Tibial nerve (tissue), 3 donors: ENCODE data around the gene WFDC1.

Source experiments
- POLR2A ChIP-seq, 2 donors: fragments of 450-650 bp; IDR thresholded peaks; one replicate each; pipeline ENCODE4 v1.6.1; 2017; ENCODE audit warnings: antibody characterized with exemption in 2 of 2, mild to moderate bottlenecking in 2 of 2, moderate library complexity in 2 of 2
- TF ChIP-seq, protein P1 (sequence below), 5 experiments: fragments of 200-600 bp in 3 of 5; fragments of 450-650 bp in 2 of 5; sonication (generic) in 3 of 5; IDR thresholded peaks; one replicate each; pipeline ENCODE4 v1.5.1; 2016 to 2019; ENCODE audit warnings: antibody characterized with exemption in 5 of 5, mild to moderate bottlenecking in 3 of 5, moderate library complexity in 2 of 5

GRCh38 chr16:84245956-84246678 is 48.6 kb upstream of the WFDC1 start:
- TF ChIP-seq, protein P1, sequence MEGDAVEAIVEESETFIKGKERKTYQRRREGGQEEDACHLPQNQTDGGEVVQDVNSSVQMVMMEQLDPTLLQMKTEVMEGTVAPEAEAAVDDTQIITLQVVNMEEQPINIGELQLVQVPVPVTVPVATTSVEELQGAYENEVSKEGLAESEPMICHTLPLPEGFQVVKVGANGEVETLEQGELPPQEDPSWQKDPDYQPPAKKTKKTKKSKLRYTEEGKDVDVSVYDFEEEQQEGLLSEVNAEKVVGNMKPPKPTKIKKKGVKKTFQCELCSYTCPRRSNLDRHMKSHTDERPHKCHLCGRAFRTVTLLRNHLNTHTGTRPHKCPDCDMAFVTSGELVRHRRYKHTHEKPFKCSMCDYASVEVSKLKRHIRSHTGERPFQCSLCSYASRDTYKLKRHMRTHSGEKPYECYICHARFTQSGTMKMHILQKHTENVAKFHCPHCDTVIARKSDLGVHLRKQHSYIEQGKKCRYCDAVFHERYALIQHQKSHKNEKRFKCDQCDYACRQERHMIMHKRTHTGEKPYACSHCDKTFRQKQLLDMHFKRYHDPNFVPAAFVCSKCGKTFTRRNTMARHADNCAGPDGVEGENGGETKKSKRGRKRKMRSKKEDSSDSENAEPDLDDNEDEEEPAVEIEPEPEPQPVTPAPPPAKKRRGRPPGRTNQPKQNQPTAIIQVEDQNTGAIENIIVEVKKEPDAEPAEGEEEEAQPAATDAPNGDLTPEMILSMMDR (IDR thresholded peaks at IDR 0.05) = no peak
- no peak for TF ChIP-seq POLR2A (IDR thresholded peaks at IDR 0.05)
